ENCODE results near the gene SMIM24.

- TF ChIP-seq YY1 (IDR thresholded peaks at IDR 0.05; ENCODE audit: low read depth, low read length) (no peak), CBFB (IDR thresholded peaks at IDR 0.05; ENCODE audit: low read depth) (no peak), SIN3A (IDR thresholded peaks at IDR 0.05; ENCODE audit: low read depth, low read length) (no peak), HDGF (IDR thresholded peaks at IDR 0.05) (no peak), POLR2AphosphoS5 (IDR thresholded peaks at IDR 0.05; ENCODE audit: low read length) (no peak), CREB1 (IDR thresholded peaks at IDR 0.05; ENCODE audit: low read depth) (no peak), TCF12 (IDR thresholded peaks at IDR 0.05; ENCODE audit: low read depth, low read length) (no peak)
- TF ChIP-seq, protein P1, sequence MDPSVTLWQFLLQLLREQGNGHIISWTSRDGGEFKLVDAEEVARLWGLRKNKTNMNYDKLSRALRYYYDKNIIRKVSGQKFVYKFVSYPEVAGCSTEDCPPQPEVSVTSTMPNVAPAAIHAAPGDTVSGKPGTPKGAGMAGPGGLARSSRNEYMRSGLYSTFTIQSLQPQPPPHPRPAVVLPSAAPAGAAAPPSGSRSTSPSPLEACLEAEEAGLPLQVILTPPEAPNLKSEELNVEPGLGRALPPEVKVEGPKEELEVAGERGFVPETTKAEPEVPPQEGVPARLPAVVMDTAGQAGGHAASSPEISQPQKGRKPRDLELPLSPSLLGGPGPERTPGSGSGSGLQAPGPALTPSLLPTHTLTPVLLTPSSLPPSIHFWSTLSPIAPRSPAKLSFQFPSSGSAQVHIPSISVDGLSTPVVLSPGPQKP (IDR thresholded peaks at IDR 0.05; ENCODE audit: low read depth, low read length) = no peak
- TF ChIP-seq, protein P2, sequence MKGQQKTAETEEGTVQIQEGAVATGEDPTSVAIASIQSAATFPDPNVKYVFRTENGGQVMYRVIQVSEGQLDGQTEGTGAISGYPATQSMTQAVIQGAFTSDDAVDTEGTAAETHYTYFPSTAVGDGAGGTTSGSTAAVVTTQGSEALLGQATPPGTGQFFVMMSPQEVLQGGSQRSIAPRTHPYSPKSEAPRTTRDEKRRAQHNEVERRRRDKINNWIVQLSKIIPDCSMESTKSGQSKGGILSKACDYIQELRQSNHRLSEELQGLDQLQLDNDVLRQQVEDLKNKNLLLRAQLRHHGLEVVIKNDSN (IDR thresholded peaks at IDR 0.05; ENCODE audit: borderline replicate concordance, extremely low read length, insufficient read depth, low read depth, low read length) = no peak
- TF ChIP-seq, protein P3, sequence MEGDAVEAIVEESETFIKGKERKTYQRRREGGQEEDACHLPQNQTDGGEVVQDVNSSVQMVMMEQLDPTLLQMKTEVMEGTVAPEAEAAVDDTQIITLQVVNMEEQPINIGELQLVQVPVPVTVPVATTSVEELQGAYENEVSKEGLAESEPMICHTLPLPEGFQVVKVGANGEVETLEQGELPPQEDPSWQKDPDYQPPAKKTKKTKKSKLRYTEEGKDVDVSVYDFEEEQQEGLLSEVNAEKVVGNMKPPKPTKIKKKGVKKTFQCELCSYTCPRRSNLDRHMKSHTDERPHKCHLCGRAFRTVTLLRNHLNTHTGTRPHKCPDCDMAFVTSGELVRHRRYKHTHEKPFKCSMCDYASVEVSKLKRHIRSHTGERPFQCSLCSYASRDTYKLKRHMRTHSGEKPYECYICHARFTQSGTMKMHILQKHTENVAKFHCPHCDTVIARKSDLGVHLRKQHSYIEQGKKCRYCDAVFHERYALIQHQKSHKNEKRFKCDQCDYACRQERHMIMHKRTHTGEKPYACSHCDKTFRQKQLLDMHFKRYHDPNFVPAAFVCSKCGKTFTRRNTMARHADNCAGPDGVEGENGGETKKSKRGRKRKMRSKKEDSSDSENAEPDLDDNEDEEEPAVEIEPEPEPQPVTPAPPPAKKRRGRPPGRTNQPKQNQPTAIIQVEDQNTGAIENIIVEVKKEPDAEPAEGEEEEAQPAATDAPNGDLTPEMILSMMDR (IDR thresholded peaks at IDR 0.05 in 2 of 3, conservative IDR thresholded peaks at IDR 0.05 in 1 of 3; ENCODE audit: control insufficient read depth in 2 of 3, extremely low read depth in 1 of 3, insufficient read depth in 1 of 3, low read depth in 3 of 3, low read length in 3 of 3) = no peak
Measured at GRCh38 chr19:3504735-3505134, 24.4 kb upstream of the SMIM24 start.
